B cell (primary cell): Measurements from ENCODE around the gene RRBP1. TPM values are rescaled to one million over a fixed set of nuclear protein-coding genes. Genes with fewer than 3 reads are reported as not detected.

Experiments used
- ATAC-seq: fragments of 200-7000 bp; cut with Tn5 transposase; one replicate; pipeline ENCODE4 v1.10.0; 2021; ENCODE audit warnings: low read depth, mild to moderate bottlenecking, moderate number of reproducible peaks, moderate library complexity
- CTCF ChIA-PET: fragments of 350-600 bp; sonication (Branson Sonifier 250); formaldehyde crosslinking; loops from one replicate; lab custom pipeline; 2021; ENCODE audit warnings: antibody characterized with exemption, inconsistent platforms; lab: Charles Lee
- POLR2A ChIA-PET: fragments of 350-600 bp; sonication (Branson Sonifier 250); formaldehyde crosslinking; loops from one replicate; lab custom pipeline; 2021; ENCODE audit warnings: antibody characterized with exemption; lab: Charles Lee
- DNase-seq: peaks from one replicate; pipeline ENCODE4 v3.0.0; 2013
- H2AFZ ChIP-seq: 2 replicates; pipeline ENCODE4 v1.6.1; 2012; ENCODE audit warnings: mild to moderate bottlenecking, low read depth, low read length; ENCODE audit not compliant: insufficient read depth, poor library complexity, severe bottlenecking
- H3K27ac ChIP-seq, 2 donors: 1 replicate in 1 of 2; 2 replicates in 1 of 2; pipeline ENCODE4 v1.5.1; 2012 to 2013; ENCODE audit warnings: low read length in 2 of 2, mild to moderate bottlenecking in 2 of 2, moderate library complexity in 1 of 2
- H3K27me3 ChIP-seq, 4 experiments: fragments of 200-600 bp in 1 of 4; sonication (generic) in 1 of 4; replicated peaks in 1 of 4; 1 replicate in 2 of 4; 2 replicates in 2 of 4; pipeline versions ENCODE4 v1.6.1 to v1.7.0; 2013 to 2016; ENCODE audit warnings: low read length in 3 of 4, mild to moderate bottlenecking in 2 of 4, mixed read lengths in 1 of 4, moderate library complexity in 1 of 4; ENCODE audit not compliant: insufficient read depth in 4 of 4, control insufficient read depth in 3 of 4; ENCODE audit errors: control extremely low read depth in 1 of 4
- H3K36me3 ChIP-seq, 2 experiments: replicated peaks in 1 of 2; 1 replicate in 1 of 2; 2 replicates in 1 of 2; pipeline versions ENCODE4 v1.6.1 to v1.7.1; 2013; ENCODE audit warnings: low read length in 1 of 2; ENCODE audit not compliant: insufficient read depth in 2 of 2, control insufficient read depth in 1 of 2; ENCODE audit errors: control extremely low read depth in 1 of 2, extremely low read depth in 1 of 2
- H3K4me1 ChIP-seq, 2 donors: fragments of 200-600 bp in 1 of 2; sonication (generic) in 1 of 2; 1 replicate in 1 of 2; 2 replicates in 1 of 2; pipeline versions ENCODE4 v1.5.1 to v1.6.1; 2013 to 2017; ENCODE audit warnings: low read length in 2 of 2; ENCODE audit not compliant: control insufficient read depth in 2 of 2, insufficient read depth in 2 of 2
- H3K4me2 ChIP-seq: replicated peaks from 2 replicates; pipeline ENCODE3; 2012; ENCODE audit warnings: mild to moderate bottlenecking, low read depth, low read length; ENCODE audit not compliant: poor library complexity, severe bottlenecking
- H3K4me3 ChIP-seq, 5 experiments: fragments of 200-600 bp in 1 of 5; sonication (generic) in 1 of 5; 1 replicate in 3 of 5; 2 replicates in 2 of 5; pipeline versions ENCODE4 v1.5.1 to v1.7.0; 2011 to 2016; ENCODE audit warnings: low read length in 4 of 5, mild to moderate bottlenecking in 4 of 5, low read depth in 2 of 5, control low read depth in 1 of 5, moderate library complexity in 1 of 5; ENCODE audit not compliant: insufficient read depth in 1 of 5; ENCODE audit errors: control extremely low read depth in 1 of 5, extremely low read depth in 1 of 5
- H3K79me2 ChIP-seq: fragments of 200-600 bp; sonication (generic); one replicate; pipeline ENCODE4 v1.6.0; 2016; ENCODE audit warnings: low read length; ENCODE audit not compliant: control insufficient read depth, insufficient read depth
- H3K9ac ChIP-seq: fragments of 200-600 bp; sonication (generic); 2 replicates; pipeline ENCODE4 v1.6.1; 2017; ENCODE audit warnings: mild to moderate bottlenecking, low read length, moderate library complexity
- H3K9me3 ChIP-seq, 3 donors: one replicate each; pipeline versions ENCODE4 v1.6.1 to v1.7.1; 2013; ENCODE audit warnings: low read length in 2 of 3; ENCODE audit not compliant: control insufficient read depth in 2 of 3, insufficient read depth in 1 of 3; ENCODE audit errors: control extremely low read depth in 1 of 3
- H4K20me1 ChIP-seq: 2 replicates; pipeline ENCODE4 v1.6.0; 2012; ENCODE audit warnings: mild to moderate bottlenecking, low read length; ENCODE audit not compliant: insufficient read depth, control insufficient read depth, poor library complexity, severe bottlenecking
- H3K27ac Mint-ChIP-seq: one replicate; pipeline ENCODE4 v1.8.0; 2021; ENCODE audit warnings: mixed read lengths
- H3K27me3 Mint-ChIP-seq: one replicate; pipeline ENCODE4 v1.8.0; 2021; ENCODE audit warnings: mixed read lengths
- H3K4me1 Mint-ChIP-seq: one replicate; pipeline ENCODE4 v1.8.0; 2021; ENCODE audit warnings: mixed read lengths
- H3K4me3 Mint-ChIP-seq: one replicate; pipeline ENCODE4 v1.8.0; 2021; ENCODE audit warnings: mixed read lengths
- H3K9me3 Mint-ChIP-seq: one replicate; pipeline ENCODE4 v1.8.0; 2022; ENCODE audit warnings: mixed read lengths; ENCODE audit not compliant: insufficient read depth
- CTCF ChIP-seq: fragments of 200-600 bp; IDR thresholded peaks from one replicate; pipeline ENCODE4 v1.8.0; 2022; ENCODE audit warnings: antibody characterized with exemption, mild to moderate bottlenecking
- EZH2 ChIP-seq: IDR thresholded peaks from 2 replicates; pipeline ENCODE4 v1.6.1; 2012; ENCODE audit warnings: borderline replicate concordance, low read depth, mild to moderate bottlenecking, moderate library complexity, low read length; ENCODE audit not compliant: insufficient read depth, poor library complexity, severe bottlenecking
- WGBS: methylation state at CpG from one replicate; pipeline ENCODE4 v1.1.5; 2013; ENCODE audit warnings: missing lambda C conversion rate; ENCODE audit not compliant: insufficient coverage; 5-methylcytosine and 5-hydroxymethylcytosine counted together
- intact Hi-C: fragments of 100-400 bp; cut with micrococcal nuclease; formaldehyde crosslinking; loops from one replicate; pipeline ENCODE4 v1.10.0; 2022
- polyA plus RNA-seq: library from polyadenylated mRNA; depleted of rRNA; stranded (reverse); fragments of >200 nt; gene quantifications from 2 replicates; pipeline ENCODE4 v1.2.3, GENCODE V29; 2012
- total RNA-seq, 2 donors: library from RNA; stranded (reverse); fragments of 120-200 nt in 1 of 2; gene quantifications; 1 replicate in 1 of 2; 2 replicates in 1 of 2; pipeline versions ENCODE4 v1.2.3 to v1.2.4, GENCODE V29; 2013 to 2022

RRBP1 gene
- total and polyA plus RNA-seq, 2 donors (not counting 1 experiment from before 2014, with no cell fraction given) = 10.9 to 27.5 TPM

- Histone ChIP-seq H2AFZ (peak overlapping the region; percentile 19), H3K79me2 (peaks cover 11% of the 10 kb centered on the region), H3K27ac (no peak overlapping the region), H3K4me3 (peak overlapping the region in 1 of 5 experiments; percentile 6), H3K4me1 (peaks cover 8 to 18% of the 10 kb centered on the region in 2 donors), H3K27me3 (no peaks in the 10 kb centered on the region), H4K20me1 (peaks cover under 1% of the 10 kb centered on the region), H3K9me3 (no peaks in the 10 kb centered on the region), H3K9ac (peak overlapping the region; percentile 12), H3K4me2 (peak overlapping the region; percentile 57), H3K36me3 (no peaks in the 10 kb centered on the region)
- Mint-ChIP-seq H3K27me3 (no peaks in the 10 kb centered on the region), H3K4me3 (peak overlapping the region; percentile 4), H3K27ac (no peak overlapping the region), H3K4me1 (peaks cover 22% of the 10 kb centered on the region), H3K9me3 (no peaks in the 10 kb centered on the region)
- peak; percentile 46 for TF ChIP-seq CTCF
- TF ChIP-seq EZH2 = no peak
- DNase-seq (peak; percentile 61), ATAC-seq (peak; percentile 81)
- POLR2A ChIA-PET = interaction anchor here (0.6 kb wide), 1 partner anchor 143 kb away, joined by 3 read pairs; no protein-coding TSS in a partner anchor
- WGBS = 5% methylated on average over 15 of the region's 20 CpGs
- intact Hi-C loops = loop anchor here (1.0 to 10.0 kb wide), 2 partner anchors 112 to 144 kb away; no protein-coding TSS in a partner anchor
- CTCF ChIA-PET = interaction anchor here (0.9 to 2.6 kb wide), 17 partner anchors 9 to 639 kb away, joined by 3 to 15 read pairs (median 3); partner anchors contain the start of genes RRBP1, SNX5 and ZNF133
Measured at GRCh38 chr20:17648791-17649730, 33.0 kb downstream of the RRBP1 start.

GRCh38 chr20:17648315-17648646 lies 33.8 kb downstream of the RRBP1 start:
- peaks cover 27% of the 10 kb centered on the region for H3K4me1 Mint-ChIP-seq
- H3K27me3 Mint-ChIP-seq = no peaks in the 10 kb centered on the region
- WGBS = 11% methylated on average over 5 of the region's 10 CpGs
- Histone ChIP-seq H3K4me1 (peaks cover 12 to 25% of the 10 kb centered on the region in 2 donors), H3K4me2 (no peak overlapping the region), H3K27me3 (no peaks in the 10 kb centered on the region), H2AFZ (no peak overlapping the region), H3K79me2 (peaks cover 14% of the 10 kb centered on the region), H4K20me1 (no peaks in the 10 kb centered on the region), H3K4me3 (no peak overlapping the region), H3K27ac (no peak overlapping the region), H3K36me3 (no peaks in the 10 kb centered on the region), H3K9me3 (no peaks in the 10 kb centered on the region), H3K9ac (no peak overlapping the region)
- no peak overlapping the region for H3K27ac Mint-ChIP-seq
- TF ChIP-seq EZH2 (no peak), CTCF (no peak)
- intact Hi-C loops = loop anchor here (10.0 kb wide), 1 partner anchor 143 kb away; no protein-coding TSS in a partner anchor
- CTCF ChIA-PET = interaction anchor here (0.6 to 2.6 kb wide), 14 partner anchors 10 to 640 kb away, joined by 3 to 15 read pairs (median 5); partner anchors contain the start of genes RRBP1 and ZNF133
- ATAC-seq (no peak), DNase-seq (no peak)
- POLR2A ChIA-PET = no interaction called here
- H3K9me3 Mint-ChIP-seq = no peaks in the 10 kb centered on the region
- H3K4me3 Mint-ChIP-seq = no peak overlapping the region
